ENCODE results near the gene EIF5A. TPM values are rescaled to one million over a fixed set of nuclear protein-coding genes. Genes with fewer than 3 reads are reported as not detected.

The EIF5A gene
- total RNA-seq, 1 experiment from 2014 or later = 1,140 TPM

GRCh38 chr17:7290166-7290565, 17.3 kb upstream of the EIF5A start:
- Histone ChIP-seq H4K20me1 (ENCODE audit: low read length) (no peaks in the 10 kb centered on the region), H3K9me2 (replicated peaks; ENCODE audit: low read length) (no peaks in the 10 kb centered on the region), H3K4me3 (ENCODE audit: low read length) (no peak overlapping the region), H3K36me3 (ENCODE audit: low read depth, low read length) (no peaks in the 10 kb centered on the region), H3K4me1 (ENCODE audit: insufficient read depth, low read length) (peaks cover 3% of the 10 kb centered on the region; the same call in 1 of the 2 replicates), H3K27ac (ENCODE audit: low read length) (no peak overlapping the region), H2AFZ (ENCODE audit: low read length) (no peak overlapping the region), H3K4me2 (ENCODE audit: low read length) (no peak overlapping the region), H3K27me3 (ENCODE audit: low read length) (no peaks in the 10 kb centered on the region), H3K79me2 (ENCODE audit: low read length) (no peaks in the 10 kb centered on the region), H3K9me3 (ENCODE audit: low read length) (no peaks in the 10 kb centered on the region), H3F3A (ENCODE audit: low read length, unreplicated experiment) (no peaks in the 10 kb centered on the region), H3K9ac (ENCODE audit: low read length) (no peak overlapping the region)
- POLR2A ChIA-PET (ENCODE audit: unreplicated experiment) = interaction anchor here (0.5 kb wide), 1 partner anchor 69 kb away, joined by 3 read pairs; no protein-coding TSS in a partner anchor
- intact Hi-C loops (cut with micrococcal nuclease) = no loop called here
- CTCF ChIA-PET = no interaction called here
- DNase-seq (no peak), ATAC-seq (no peak)
- BruUV-seq (replicated peaks) = no TSS peak
- TF ChIP-seq CTCF (conservative IDR thresholded peaks at IDR 0.05; ENCODE audit: low read depth, low read length) = no peak
- no peak for TF ChIP-seq EZH2 (IDR thresholded peaks at IDR 0.05; ENCODE audit: low read length, unreplicated experiment)
- no peak for TF ChIP-seq EZH2phosphoT487 (IDR thresholded peaks at IDR 0.05; ENCODE audit: borderline replicate concordance, low read length)

- intact Hi-C loops (cut with micrococcal nuclease) = no loop called here
- H2AFZ ChIP-seq (ENCODE audit: low read length) = no peak overlapping the region
- DNase-seq = no peak
- H3K27ac ChIP-seq (ENCODE audit: low read length) = no peak overlapping the region
- no peak overlapping the region for H3K4me2 ChIP-seq (ENCODE audit: low read length)
- no peak for TF ChIP-seq EZH2phosphoT487 (IDR thresholded peaks at IDR 0.05; ENCODE audit: borderline replicate concordance, low read length)
- TF ChIP-seq CTCF (conservative IDR thresholded peaks at IDR 0.05; ENCODE audit: low read depth, low read length) = no peak
- no peak for TF ChIP-seq EZH2 (IDR thresholded peaks at IDR 0.05; ENCODE audit: low read length, unreplicated experiment)
- CTCF ChIA-PET = no interaction called here
- no peaks in the 10 kb centered on the region for H3K27me3 ChIP-seq (ENCODE audit: low read length)
- POLR2A ChIA-PET (ENCODE audit: unreplicated experiment) = no interaction called here
- no peaks in the 10 kb centered on the region for H3F3A ChIP-seq (ENCODE audit: low read length, unreplicated experiment)
- no peaks in the 10 kb centered on the region for H3K36me3 ChIP-seq (ENCODE audit: low read depth, low read length)
- no peak overlapping the region for H3K4me3 ChIP-seq (ENCODE audit: low read length)
- ATAC-seq = no peak
- no peaks in the 10 kb centered on the region for H3K9me2 ChIP-seq (replicated peaks; ENCODE audit: low read length)
- no TSS peak for BruUV-seq (replicated peaks)
- no peak overlapping the region for H3K9ac ChIP-seq (ENCODE audit: low read length)
- peaks cover 3% of the 10 kb centered on the region; the same call in 1 of the 2 replicates for H3K4me1 ChIP-seq (ENCODE audit: insufficient read depth, low read length)
- no peaks in the 10 kb centered on the region for H3K9me3 ChIP-seq (ENCODE audit: low read length)
- H4K20me1 ChIP-seq (ENCODE audit: low read length) = no peaks in the 10 kb centered on the region
- no peaks in the 10 kb centered on the region for H3K79me2 ChIP-seq (ENCODE audit: low read length)
Measured at GRCh38 chr17:7290685-7291084, 16.7 kb upstream of the EIF5A start.

GRCh38 chr17:7292194-7292593, 15.2 kb upstream of the EIF5A start:
- DNase-seq (no peak), ATAC-seq (no peak)
- Histone ChIP-seq H3F3A (ENCODE audit: low read length, unreplicated experiment) (no peaks in the 10 kb centered on the region), H3K9me2 (replicated peaks; ENCODE audit: low read length) (no peaks in the 10 kb centered on the region), H3K4me2 (ENCODE audit: low read length) (no peak overlapping the region), H3K4me1 (ENCODE audit: insufficient read depth, low read length) (peaks cover 7% of the 10 kb centered on the region; the same call in 1 of the 2 replicates), H2AFZ (ENCODE audit: low read length) (no peak overlapping the region), H3K9me3 (ENCODE audit: low read length) (no peaks in the 10 kb centered on the region), H4K20me1 (ENCODE audit: low read length) (no peaks in the 10 kb centered on the region), H3K4me3 (ENCODE audit: low read length) (no peak overlapping the region), H3K79me2 (ENCODE audit: low read length) (no peaks in the 10 kb centered on the region), H3K9ac (ENCODE audit: low read length) (no peak overlapping the region), H3K27ac (ENCODE audit: low read length) (no peak overlapping the region), H3K27me3 (ENCODE audit: low read length) (no peaks in the 10 kb centered on the region), H3K36me3 (ENCODE audit: low read depth, low read length) (no peaks in the 10 kb centered on the region)
- ChIA-PET CTCF (interaction anchor here (0.7 kb wide), 1 partner anchor 10 kb away, joined by 3 read pairs; no protein-coding TSS in a partner anchor), POLR2A (ENCODE audit: unreplicated experiment) (no interaction called here)
- intact Hi-C loops (cut with micrococcal nuclease) = no loop called here
- no TSS peak for BruUV-seq (replicated peaks)
- TF ChIP-seq CTCF (conservative IDR thresholded peaks at IDR 0.05; ENCODE audit: low read depth, low read length) = no peak
- no peak for TF ChIP-seq EZH2 (IDR thresholded peaks at IDR 0.05; ENCODE audit: low read length, unreplicated experiment)
- no peak for TF ChIP-seq EZH2phosphoT487 (IDR thresholded peaks at IDR 0.05; ENCODE audit: borderline replicate concordance, low read length)
